GM12872 (cell line): Measurements from ENCODE around the gene OR2D3.

Experiments used
- CTCF ChIP-seq: IDR thresholded peaks from 3 replicates; pipeline ENCODE4 v1.5.1; 2011; ENCODE audit warnings: low read depth, mild to moderate bottlenecking, low read length, moderate library complexity; ENCODE audit not compliant: insufficient read depth

The OR2D3 gene

GRCh38 chr11:6932145-6932544, 11.3 kb downstream of the OR2D3 start:
- TF ChIP-seq CTCF: no peak

GRCh38 chr11:6941970-6942369, 21.2 kb downstream of the OR2D3 start:
- TF ChIP-seq CTCF: no peak

DNA sequence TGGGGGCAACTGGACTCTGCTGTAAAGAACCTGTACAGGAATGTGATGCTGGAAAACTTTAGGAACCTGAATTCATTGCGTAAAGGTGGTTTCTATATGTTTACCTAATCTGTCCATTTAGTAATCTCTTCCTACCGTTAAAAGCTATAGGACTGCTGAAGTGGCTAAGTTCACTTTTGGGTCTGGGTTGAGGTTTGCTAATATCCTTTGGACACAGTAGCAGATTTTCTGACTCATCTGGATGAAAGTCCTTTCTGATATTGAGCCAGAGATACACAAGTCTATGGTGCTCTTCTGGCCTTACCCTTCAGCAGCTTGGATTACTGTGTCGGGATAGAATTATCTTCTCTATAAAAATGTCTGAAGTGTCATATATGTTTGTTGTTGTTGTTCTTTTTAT, 22.3 kb downstream of the OR2D3 start:
- TF ChIP-seq CTCF: no peak

- no peak for TF ChIP-seq CTCF
Observed at GRCh38 chr11:6962141-6962540, 41.3 kb downstream of the OR2D3 start.

GRCh38 chr11:6962673-6963072, 41.9 kb downstream of the OR2D3 start:
- no peak for TF ChIP-seq CTCF

DNA sequence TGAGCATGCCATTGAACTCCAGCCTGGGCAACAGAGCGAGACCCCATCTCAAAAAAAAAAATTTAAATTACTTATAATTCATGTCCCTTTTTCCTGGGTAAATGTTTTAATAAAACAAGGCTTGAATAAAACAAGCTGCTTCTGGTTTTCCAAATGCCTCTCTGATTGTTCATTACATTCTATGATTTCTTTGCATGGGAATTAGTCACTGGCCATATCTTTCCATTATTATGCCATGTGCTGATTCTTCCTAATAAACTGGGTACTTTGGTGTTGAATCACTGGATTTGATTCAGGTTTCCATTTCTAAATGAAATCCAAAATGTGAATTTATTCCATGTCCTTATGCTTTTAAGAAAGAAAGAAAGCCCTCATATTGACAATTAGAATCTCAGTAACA, 48.0 kb downstream of the OR2D3 start:
- no peak for TF ChIP-seq CTCF
